ENCODE data around the gene SEPTIN5.

Gene SEPTIN5

DNA sequence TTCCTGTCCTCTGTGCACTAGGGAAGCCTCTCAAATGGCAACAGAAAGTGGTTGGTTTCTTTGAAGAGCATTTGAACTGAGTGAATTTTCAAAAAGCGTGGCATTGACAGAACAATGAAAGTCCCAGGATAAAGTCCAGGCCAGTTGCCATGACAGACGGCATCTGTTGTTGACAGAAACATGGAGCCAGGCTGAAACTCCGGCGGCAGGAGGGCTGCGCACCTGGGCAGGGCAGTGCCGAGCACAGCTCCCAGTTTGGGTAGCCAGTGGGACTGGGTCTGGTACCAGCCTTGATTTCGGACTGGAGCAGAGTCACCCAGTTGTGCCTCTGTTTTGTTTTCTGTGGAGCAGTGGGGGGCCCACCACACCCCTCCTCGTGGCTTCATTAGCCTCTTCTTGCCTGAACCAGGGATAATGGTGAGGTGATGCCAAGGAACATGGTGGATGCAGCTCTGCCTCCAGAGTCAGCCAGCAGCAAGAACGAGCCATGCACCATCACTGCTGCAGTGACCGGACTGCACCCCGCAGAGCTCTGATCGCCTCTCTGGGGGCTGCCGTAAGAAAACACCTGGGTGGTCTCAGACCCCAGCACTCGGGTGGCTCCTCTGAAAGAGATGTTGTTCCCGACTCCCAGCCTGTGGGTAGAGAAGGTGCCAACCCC is 9.8 kb upstream of the SEPTIN5 start:
- in situ Hi-C loops (cut with HindIII; ENCODE audit: low sequenced_read_pairs) = loop anchor here (5.0 kb wide), 1 partner anchor 68 kb away; no protein-coding TSS in a partner anchor

DNA sequence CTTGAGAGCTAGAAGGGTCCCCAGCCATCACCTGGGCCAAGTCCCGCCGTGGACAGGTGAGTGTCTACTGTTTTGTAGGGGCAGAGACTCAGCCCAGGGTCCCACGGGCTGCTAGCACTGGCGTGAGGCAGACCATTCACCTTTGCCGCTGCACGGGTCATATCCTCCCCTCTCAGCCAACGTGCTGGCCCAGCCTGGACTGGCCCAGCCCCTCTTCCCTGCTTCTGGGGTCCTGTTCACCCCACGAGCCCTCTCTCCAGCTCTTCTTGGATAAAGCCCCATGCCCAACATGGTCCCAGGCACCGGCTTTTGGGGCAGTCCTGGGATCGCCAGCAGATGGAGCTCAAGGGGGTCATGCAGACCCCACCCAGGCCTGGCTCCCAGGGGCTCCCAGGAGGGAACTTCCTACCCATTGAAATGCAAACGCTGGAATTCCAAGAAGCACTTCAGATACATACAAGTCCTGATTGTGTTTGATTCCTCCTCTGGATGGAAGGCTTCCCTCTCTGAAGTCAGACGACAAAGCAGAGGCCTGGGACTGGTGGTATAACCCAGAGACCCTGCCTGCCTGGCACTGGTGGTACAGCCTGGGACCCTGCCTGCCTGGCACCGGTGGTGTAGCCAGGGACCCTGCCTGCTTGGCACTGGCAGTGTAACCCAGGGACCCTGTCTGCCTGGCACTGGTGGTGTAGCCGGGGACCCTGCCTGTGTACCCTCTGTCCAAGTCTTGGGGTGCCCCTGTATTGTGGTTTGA is 8.9 kb upstream of the SEPTIN5 start:
- in situ Hi-C loops (cut with HindIII; ENCODE audit: low sequenced_read_pairs) = no loop called here

DNA sequence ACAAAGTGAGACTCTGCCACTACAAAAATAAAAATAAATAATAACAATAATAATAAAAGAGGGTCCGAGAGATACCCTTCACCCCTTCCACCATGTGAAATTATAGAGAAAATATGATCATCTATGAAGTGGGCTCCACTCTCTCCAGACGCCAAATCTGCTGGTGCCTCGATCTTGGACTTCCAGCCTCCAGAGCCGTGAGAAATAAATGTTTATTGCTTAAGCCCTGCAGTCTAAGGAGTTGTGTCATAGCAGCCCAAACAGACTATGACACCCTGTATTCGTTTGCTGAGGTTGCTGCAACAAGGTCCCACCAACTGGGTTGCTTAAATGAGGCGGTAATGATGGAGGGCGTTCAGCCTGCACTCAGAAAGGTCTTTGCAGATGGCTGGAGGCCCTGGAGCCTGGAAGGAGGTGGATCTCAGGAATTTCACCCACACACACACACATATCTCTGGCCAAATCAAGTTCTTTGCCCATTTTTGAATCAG is 7.6 kb upstream of the SEPTIN5 start:
- in situ Hi-C loops (cut with HindIII; ENCODE audit: low sequenced_read_pairs) = no loop called here

DNA sequence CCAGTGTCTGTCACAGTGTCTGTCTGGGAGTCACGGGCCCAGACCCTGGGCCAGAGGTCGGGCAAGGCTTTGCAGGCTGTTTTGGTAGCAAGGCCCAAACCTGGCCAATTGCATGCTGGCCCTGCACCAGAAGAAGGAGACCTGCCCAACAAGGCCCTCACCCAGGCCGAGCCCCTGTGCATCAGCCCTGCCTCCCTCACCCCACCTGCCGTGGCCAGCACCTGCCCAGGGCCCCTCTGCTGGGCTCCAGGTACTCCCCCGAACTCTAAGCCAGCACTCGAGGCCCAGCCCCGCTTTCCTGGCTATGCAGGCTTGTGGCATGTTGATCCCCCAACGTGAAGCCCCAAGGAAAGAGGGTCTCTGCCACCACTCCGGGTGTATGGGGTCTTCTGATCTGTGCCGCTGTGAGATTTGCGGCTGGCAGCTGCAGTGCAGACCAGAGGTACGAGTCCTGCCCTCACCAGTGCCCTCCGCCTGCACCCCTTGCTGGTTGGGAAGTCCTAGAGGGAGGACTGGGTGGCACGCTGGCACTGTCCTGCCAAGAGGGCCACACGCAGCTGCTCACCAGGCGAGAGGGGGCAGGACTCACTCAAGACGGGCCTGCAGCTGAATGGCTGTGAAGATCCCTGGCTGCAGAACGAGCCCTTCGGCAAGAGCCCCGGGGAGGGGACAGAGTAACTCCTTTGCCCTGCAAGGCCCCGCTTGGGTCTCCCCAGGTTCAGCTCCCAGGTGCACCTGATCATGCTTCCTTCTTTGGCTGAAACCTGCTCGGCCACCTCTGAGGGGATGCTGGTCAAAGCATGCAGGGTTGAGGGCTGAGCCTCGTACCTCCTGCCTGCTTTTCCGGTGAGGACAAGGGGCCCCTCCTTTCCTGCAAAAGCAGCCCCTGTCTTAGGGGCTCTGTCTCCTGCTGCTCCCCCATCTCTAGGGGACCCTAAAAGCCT is 6.7 kb upstream of the SEPTIN5 start:
- in situ Hi-C loops (cut with HindIII; ENCODE audit: low sequenced_read_pairs) = no loop called here

DNA sequence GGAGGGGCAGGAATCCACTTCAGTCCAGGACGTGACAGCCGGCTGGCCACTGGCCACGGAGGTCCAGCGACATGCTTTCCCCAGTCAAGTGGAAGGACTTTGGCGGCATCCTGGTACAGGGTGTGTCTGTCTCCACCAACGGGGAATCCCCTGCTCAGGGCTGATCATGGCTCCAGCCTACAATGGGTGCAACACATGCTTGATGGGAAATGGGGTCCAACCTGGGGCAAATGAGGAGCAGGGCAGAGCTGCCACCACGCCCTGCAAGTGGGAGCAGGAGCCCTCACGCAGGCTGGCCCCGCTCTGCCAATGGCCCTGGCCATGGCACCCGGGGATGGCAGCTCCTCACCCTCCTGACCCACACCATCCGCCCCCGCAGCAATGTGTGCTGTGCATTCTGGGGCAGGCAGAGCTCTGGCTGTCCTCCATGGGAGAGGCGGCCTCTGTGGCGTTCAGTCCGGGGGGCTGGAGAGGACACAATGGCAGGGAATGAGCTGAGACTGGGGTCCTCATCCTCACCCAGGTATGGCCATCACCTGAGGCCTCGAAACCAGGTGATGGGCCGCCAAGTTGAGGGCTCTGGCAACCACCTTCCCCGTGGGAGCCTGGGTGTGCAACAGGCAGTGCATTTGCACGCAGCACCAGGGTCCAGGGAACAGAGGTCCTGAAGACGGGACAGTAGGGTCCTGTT is 5.8 kb upstream of the SEPTIN5 start:
- in situ Hi-C loops (cut with HindIII; ENCODE audit: low sequenced_read_pairs) = no loop called here

DNA sequence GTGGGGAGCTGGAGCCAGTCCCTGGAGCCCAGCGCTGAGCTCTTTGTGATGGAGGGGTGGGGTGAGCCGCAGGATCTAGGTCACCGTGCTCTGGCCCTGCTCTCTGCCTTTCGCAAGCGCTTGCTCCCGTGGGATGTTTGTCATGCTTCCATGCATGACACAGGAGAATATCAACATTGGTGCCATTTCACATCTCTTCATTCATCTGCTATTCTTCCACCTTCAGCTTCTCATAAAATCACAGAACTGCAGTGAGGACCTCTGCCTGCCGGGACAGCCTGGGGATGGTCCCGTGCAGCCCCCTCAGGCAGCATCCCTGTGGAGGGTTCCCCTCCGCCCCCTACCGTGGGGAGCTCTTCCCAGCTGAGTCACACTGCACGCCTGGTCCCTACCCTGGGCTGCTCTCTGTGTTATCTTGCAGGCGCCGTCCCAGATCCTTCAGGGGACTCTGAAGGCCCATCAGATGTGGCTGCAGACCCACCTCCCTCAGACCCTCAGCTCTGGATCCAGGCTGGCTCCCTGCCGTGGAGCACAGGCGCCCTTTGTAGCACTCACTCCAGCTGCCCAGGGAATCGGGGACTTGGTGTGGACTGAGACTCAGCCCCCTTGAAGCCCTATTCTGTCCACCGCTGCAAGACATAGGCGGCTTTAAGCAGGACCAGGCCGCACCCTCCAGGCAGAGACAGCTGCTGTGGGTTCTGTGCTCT is 5.1 kb upstream of the SEPTIN5 start:
- in situ Hi-C loops (cut with HindIII; ENCODE audit: low sequenced_read_pairs) = no loop called here

DNA sequence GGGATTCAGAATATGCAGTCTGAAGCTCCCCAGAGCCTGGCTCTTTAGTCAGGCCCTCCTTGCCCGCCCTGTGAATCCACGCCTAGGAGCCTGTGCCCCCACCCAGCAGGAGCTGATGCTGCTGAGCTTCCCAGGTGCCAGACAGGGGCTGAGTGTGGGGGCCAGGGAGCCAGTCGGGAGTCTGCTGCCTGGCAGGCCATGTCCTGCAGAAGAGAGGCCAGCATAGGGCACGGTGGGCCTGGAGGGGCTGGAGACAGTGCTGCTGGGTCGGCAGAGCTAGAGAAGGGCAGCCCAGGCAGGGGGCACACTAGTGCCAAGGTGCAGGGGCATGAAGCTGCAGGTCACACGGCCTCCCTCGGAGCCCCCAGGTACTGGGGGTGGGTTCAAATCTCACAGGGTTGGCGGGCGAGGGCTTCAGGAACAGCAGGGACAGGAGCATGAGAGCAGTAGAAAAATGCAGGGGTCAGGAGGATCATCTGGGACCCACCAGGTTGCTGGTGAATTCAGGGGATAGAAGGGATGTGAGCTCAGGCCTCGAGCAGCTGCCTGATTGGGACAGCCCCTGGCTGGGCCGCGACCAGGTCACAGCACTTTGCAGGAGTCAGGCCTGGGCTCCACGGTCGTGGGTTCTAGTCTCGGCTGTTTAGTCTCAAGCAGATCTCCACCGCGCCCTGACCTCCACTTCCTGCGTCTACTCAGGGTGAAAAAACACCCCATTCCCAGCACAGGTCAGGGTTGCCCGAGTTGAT is 4.1 kb upstream of the SEPTIN5 start:
- in situ Hi-C loops (cut with HindIII; ENCODE audit: low sequenced_read_pairs) = no loop called here

DNA sequence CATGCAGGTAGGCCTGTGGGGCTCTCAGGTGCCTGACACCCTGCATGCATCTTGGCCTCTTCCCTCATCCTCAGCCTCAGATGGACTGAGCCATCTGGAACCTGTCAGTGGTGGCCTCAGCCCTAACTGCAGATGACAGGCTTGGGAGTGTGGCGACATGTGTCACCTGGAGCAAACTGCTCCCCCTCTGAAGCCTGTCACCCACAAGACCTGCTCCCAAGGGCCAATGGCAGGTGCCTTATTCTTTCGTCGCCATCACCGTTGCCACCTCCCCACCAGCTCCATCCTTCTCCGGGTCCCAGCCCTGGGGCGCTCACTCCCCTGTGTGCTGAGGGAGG is 3.6 kb upstream of the SEPTIN5 start:
- in situ Hi-C loops (cut with HindIII; ENCODE audit: low sequenced_read_pairs) = no loop called here

DNA sequence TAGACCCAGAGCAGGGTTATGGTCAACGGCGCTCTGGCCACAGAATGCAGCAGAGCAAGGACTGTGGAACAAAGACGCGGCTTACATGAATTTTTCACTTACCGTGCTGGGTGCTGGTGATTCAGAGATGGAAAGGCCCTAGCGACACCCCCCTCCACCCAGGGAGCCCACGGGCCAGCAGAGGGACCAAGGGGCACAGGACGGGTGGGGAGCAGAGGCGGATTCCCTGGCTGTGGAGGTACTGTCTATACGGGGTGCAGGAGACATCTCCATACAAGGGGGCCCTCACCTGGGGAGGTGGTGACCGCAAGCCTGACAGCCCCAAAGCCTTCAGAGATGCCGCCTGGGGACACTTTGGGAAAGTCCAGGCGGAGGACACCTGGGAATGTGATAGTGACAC is 1.1 kb upstream of the SEPTIN5 start:
- in situ Hi-C loops (cut with HindIII; ENCODE audit: low sequenced_read_pairs) = no loop called here

DNA sequence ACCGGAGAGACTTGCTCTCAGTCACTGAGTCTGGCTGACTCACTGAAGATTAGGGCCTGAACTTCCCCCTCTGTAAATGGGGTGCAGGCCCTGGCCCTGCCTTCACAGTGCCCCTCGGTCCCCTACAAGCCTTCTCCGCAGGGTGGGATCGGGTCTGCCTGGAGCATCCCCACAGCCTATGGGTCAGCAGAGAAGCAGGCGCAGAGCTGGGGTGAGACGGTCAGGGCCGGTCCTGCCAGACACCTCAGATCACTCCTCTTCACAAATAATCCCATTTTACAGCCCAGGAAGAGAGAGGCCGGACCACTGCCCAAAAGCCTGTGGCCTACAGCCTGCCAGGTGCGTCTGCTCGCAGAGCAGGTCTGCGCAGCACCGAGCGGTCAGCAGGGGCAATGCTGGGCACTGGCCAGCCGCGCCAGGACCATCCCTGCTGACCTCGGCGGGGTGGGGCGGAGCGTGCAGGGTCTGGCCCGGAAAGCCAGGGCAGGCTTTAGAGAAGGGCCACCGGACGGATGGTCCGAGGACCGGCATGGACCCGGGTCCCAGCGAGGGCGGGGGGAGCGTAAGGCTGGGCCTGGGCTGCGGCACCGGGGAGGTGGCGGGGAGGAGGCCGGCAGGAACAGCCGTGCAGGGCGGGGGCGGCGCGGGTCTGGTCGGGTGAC is 522 bp upstream of the SEPTIN5 start:
- in situ Hi-C loops (cut with HindIII; ENCODE audit: low sequenced_read_pairs) = no loop called here

DNA sequence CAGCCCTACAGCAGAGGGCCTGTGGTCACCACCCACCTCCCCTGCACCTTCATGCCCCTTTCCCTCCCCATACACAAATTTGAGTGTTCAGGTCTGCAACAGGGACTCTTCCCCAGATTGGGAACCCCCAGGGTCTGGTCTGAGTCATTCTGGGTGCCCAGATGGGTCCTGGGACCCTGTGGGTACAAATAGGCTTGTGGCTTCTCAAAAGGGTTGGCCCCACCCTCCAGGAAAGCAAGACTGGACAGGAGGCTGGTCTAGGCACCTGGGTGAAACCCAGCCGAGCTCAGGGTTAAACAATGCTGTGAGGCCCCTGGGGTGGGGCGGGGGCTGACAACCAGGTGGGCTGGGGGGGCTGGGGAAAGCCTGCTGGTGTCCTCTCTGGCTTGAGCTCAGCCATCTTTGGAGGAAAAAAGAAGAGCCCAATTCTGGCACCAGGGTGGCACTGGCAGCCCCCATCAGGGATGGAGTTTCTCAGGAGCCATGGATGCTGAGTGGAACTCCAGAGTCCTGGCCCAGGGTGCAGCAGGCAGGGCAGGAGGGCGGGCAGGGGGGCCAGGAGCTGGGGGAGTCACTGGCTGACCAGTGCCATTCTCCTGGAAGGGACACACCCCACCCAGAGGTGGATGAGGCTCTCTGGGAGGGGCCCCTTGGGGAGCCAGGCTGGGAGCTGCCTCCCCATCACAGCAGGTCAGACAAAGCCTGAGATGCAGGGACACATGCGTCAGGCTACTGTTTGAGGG is 1.1 kb downstream of the SEPTIN5 start:
- in situ Hi-C loops (cut with HindIII; ENCODE audit: low sequenced_read_pairs) = no loop called here

DNA sequence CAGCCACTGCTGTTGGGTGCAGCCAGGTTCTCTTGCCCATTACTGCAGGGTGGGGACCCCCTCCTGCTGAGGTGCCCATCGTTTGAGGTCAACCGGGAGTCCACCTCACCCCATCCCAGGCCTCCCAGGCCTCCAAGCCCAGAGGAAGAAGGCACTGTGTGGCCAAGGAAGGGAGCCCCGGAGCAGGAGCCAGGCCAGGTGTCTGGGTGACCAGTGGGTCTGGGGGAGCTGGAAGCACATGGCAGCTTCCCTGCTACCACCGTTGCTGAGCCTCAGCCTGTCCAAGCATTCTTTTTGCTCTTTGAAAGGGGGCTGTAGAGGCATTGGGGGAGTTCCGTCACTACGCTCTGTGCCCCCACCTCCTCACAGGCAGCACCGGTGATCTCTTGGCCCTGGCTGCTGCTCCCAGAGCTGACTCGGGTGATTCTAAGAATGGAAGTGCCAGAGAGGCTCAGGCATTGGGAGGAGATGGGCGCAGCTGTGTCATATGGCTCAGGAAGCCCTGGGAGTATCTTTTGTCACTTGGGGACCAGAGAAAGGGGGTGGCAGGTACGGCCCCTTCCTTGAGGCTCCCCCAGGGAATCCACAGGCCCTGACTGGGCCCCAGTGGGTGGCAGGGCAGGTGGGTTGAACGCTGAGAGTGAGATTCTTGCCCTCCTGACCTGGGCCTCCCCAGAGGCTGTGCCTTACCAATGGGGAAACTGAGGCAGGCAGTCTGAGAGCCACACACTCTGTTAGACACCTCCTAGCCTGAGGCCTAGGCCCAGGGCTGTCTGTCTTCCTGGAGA is 1.9 kb downstream of the SEPTIN5 start:
- in situ Hi-C loops (cut with HindIII; ENCODE audit: low sequenced_read_pairs) = no loop called here

DNA sequence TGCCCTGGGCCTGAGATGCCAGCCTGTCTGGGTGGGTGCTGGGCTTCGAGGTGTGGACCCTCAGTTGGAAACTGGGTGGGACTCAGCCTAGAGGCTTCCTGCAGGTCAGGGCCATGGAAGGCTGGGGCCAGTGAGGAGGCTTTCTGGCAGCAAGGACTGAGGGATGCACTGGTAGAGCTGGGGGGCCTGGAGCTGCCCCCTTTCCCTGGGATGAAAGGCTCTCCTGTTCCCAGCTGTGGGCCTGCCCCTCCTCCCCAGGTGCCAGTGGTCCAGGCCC is 2.5 kb downstream of the SEPTIN5 start:
- in situ Hi-C loops (cut with HindIII; ENCODE audit: low sequenced_read_pairs) = no loop called here

DNA sequence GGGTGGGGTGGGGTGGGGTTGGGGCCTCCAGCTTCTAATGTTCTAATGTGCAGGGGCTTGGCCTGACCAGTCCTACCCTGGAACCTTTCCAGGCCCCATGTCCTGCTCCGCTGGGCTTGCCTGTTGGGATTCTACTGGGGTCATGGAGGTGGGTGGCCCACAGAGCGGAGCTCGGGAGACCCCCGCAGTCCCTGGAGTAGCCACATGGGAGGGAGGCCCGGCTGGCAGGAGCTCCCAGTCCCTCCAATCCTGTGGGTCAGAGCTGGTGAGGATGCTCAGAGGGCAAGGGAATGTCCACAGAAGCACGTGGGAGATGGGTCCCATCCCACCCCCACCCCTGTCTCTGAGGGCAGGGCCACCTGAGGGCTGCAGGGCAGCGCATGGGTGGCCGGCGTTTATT is 2.9 kb downstream of the SEPTIN5 start:
- in situ Hi-C loops (cut with HindIII; ENCODE audit: low sequenced_read_pairs) = no loop called here

DNA sequence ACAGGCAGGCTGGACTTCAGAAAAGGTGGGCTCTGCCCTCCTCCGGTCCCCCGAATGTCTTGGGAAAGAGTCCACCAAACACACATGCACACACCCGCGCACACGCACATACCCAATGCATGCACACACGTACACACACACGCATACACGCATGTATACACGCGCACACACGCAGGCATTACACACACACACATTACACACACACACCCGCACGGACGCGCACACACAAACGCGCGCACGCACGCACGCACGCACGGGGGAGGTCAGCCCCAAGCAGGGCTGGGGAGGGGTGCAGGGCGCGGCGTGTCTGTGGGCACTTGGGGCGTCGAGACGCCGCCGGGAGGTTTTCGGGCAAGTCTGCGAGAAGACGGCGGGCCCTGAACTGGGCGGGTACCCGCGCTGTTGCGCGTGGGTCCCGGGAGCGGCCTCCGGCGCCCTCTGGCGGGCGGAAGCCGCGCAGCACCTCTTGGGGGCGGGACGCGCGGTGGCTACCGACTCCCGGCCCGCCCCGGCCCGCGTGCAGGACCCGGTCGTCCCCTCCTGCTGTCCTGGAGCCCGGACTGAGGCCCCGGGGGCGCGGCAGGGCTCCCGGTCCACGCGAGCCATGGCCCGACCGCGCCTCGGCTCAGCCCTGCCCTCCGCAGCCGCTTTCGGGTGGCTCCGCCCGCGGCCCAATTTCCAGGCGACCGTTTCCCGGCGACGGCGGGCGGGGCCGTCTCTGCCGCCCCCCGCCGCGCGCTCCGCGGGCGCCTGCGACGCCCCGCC is 3.6 kb downstream of the SEPTIN5 start:
- in situ Hi-C loops (cut with HindIII; ENCODE audit: low sequenced_read_pairs) = no loop called here

DNA sequence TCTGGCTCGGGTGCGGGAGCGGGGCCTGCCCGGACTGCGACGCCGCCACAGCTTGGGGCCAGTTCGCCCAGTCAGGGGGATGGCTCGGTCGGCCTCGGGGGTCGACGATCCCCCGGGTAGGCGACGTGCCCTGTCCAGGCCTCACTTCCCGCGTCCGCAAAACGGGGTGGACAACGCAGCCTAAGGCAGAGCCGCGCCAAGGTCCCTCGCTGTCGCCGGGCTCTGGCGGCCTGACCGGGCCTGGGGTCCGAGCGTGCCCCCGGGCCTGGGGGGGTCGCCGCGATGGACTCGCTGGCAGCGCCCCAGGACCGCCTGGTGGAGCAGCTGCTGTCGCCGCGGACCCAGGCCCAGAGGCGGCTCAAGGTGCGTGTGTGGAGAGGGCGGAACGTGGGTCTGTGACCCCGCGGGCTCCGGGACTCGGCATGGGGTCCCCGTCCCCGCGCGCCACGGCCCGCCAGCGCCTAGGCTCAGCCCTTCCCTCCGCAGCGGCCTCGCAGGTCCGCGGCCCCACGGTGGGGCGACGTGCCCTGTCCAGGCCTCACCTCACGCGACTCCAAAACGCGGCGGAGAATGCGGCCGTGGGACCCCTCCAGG is 4.2 kb downstream of the SEPTIN5 start:
- in situ Hi-C loops (cut with HindIII; ENCODE audit: low sequenced_read_pairs) = no loop called here

DNA sequence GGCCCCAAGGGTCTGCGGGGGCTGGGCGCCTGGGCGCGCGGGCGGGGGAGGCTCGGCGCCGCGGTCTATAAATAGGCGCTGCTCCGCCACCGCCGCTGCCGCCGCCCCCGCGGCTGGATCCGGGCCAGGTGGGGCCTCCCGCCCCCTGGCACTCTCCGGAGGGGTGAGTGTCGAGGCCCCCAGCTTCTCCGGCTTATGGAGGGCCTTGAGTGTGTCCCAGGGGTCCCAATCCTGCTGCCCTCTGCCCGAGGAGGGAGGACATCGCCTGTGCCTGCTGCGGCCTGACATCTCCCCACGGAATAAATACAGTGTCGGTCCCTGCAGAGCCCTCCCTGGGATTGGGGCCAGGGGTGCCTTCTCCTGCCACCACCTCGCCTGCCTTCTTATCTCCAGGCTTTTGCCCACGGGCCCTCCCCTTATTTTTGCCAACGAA is 4.8 kb downstream of the SEPTIN5 start:
- in situ Hi-C loops (cut with HindIII; ENCODE audit: low sequenced_read_pairs) = no loop called here
